Fibroblast of upper back skin (primary cell): ENCODE measurements around the gene LRRC8E.
A peak's percentile ranks its signal among the peaks of the same experiment; 100 is the strongest.
"Not testable (repeated sequence)": the region's sequence is repeated elsewhere in the genome, so short reads cannot be mapped to it uniquely, and the experiment has no call there.

Experiments
- DNase-seq: peaks from one replicate; pipeline ENCODE4 v3.0.0-alpha.2; 2013

Gene LRRC8E

DNA sequence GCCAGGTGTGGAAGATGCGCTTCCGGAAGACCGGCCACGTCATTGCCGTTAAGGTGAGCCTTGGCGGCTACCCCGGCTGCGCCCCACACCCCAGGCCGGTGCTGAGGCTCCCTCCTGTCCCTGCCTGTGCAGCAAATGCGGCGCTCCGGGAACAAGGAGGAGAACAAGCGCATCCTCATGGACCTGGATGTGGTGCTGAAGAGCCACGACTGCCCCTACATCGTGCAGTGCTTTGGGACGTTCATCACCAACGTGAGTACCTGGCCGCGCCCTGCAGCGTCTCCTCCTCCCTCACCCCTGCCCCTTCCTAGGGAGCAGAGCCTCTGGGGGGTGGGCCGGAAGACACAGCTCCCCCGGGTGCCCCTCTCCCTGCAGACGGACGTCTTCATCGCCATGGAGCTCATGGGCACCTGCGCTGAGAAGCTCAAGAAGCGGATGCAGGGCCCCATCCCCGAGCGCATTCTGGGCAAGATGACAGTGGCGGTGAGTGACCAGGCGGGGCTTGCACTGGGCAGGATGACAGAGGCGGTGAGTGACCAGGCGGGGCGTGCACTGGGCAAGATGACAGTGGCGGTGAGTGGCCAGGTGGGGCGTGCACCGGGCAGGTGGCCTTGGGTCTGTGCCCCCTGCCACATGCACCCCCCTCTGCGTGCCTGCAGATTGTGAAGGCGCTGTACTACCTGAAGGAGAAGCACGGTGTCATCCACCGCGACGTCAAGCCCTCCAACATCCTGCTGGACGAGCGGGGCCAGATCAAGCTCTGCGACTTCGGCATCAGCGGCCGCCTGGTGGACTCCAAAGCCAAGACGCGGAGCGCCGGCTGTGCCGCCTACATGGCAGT, 22.2 kb downstream of the LRRC8E start:
- DNase-seq, result no peak

DNA sequence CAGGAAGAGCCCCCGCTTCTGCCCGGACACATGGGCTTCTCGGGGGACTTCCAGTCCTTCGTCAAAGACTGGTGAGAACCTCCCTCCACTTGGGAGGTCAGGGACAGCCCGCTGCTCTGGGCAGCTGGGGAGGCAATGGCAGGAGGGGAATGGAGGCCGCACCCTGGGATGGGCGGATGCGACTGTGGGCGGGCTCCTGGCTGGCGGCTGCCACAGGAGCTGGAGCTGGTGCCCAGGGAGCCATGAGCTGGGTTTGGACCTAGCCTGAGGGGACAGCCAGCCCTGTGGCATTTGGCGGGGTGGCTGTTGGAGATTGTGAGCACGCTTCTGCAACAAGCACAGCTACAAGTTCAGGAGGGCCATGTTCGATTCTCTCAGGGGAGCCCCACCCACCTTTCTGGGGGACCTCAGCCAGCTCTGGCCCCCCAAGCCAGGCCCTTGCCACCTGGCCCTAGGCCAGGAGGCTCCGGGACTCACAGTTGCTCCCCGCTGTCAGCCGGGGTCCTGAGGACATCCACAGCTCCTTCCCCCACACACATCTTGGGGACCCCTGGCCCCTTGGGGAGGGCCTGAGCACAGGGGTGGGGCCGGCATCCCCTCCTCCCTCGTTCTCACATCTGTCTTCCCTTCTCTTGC, 23.3 kb downstream of the LRRC8E start:
- DNase-seq, result no peak

GRCh38 chr19:7912144-7912696, 23.9 kb downstream of the LRRC8E start:
- DNase-seq, result no peak

DNA sequence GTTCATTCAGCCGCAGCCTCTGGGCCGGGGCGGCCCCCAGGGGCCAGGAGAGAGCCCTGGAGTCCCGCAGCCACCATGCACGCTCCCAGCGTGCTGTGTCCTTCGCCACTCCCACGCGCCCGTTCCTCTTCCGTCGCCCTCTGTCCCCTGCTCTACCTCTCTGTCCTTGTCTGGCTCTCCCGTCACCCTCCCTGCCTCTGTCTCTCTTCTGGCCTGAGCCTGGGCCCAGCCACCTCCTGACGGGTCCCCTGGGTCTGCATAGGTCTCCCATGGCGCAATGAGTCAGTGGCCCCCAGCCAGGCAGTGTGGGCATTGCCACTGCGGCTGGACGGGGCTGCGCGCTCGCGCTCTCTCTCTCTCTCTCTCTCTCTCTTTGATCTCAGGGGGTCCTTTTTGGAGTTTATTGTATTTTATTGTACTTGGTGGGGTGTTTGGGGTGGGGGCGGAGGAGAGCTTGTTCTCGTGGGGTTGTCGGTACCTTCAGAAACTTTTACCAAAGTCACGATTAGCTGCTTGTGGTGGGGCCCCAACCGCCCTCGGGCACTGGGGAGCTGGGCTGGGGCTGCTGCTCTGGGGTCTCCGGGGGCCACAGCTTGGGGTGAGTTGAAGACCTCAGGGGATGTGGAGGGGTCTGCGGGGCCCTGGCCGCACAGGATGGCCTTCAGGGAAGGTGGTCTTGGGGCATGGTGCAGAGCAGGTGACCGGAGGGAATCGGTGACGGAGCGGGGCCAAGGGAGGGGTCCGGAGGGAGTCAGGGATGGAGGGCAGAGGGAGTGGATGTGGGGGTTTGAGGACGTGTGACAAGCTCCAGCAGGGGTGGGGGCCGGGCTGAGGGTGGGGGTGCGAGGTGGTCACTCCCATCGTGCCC, 24.6 kb downstream of the LRRC8E start:
- DNase-seq, result no peak

DNA sequence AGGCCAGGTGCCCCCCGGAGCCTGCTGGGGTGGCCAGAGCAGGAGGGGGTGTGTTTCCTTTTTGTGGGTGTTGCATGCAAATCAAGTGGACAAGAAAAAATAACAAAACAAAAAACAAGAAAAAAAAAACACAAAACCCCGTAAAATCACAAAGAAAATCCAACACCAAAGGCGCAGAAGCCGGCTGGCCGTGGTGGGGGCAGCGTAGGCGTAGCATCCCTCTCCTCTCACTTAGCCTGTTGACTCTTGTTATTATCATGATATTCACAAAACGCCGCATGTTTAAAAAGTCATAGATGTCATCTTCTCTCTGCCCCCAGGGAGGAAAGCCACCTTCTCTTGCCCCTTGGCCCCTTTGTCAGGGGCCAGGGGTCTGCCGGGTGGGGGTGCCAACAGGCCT, 25.3 kb downstream of the LRRC8E start:
- no peak for DNase-seq

DNA sequence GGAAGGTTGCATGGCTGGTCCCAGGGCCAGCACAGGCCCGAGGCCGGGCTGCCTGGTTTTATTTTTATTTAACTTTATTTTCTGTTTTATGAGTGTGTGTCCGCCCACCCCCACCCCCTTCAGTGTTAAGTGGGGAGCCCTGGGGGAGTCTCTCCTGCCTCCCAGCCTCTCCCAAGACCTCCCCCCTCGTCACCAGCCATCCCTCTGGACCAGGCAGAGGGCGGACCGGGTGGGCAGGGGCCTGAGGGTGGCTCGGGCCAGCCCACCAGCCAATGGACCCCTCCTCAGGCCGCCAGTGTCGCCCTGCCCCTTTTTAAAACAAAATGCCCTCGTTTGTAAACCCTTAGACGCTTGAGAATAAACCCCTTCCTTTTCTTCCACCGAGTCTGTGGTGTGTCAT, 25.8 kb downstream of the LRRC8E start:
- no peak for DNase-seq

DNA sequence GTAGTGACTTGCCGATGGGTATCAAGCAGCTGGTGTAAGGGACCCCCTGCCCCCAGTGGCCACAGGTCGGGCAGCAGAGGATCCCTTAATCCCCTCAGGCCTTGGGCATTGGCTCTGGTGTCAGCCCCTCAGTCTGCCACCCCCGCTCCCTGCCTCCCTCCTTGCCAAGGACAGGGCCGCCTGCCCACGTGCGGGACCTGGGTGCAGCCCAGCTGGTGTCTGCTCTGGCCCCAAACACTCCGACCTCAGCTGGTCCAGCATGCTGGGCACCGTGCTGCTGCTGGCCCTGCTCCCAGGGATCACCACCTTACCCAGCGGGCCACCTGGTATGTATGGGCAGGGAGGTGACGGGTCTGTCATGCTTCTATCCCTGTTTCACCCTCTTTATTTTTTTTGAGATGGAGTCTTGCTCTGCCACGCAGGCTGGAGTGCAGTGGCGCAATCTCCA, 26.3 kb downstream of the LRRC8E start, which contains the start of gene TGFBR3L:
TSS of gene TGFBR3L (plus strand) at position 233 of the 448 bp plus-strand sequence.
- DNase-seq, result no peak

GRCh38 chr19:7915250-7916102, 27.2 kb downstream of the LRRC8E start:
- DNase-seq, result no peak

GRCh38 chr19:7916103-7916954, 28.0 kb downstream of the LRRC8E start:
- DNase-seq, result no peak

GRCh38 chr19:7916955-7917266, 28.6 kb downstream of the LRRC8E start:
- DNase-seq, result no peak

DNA sequence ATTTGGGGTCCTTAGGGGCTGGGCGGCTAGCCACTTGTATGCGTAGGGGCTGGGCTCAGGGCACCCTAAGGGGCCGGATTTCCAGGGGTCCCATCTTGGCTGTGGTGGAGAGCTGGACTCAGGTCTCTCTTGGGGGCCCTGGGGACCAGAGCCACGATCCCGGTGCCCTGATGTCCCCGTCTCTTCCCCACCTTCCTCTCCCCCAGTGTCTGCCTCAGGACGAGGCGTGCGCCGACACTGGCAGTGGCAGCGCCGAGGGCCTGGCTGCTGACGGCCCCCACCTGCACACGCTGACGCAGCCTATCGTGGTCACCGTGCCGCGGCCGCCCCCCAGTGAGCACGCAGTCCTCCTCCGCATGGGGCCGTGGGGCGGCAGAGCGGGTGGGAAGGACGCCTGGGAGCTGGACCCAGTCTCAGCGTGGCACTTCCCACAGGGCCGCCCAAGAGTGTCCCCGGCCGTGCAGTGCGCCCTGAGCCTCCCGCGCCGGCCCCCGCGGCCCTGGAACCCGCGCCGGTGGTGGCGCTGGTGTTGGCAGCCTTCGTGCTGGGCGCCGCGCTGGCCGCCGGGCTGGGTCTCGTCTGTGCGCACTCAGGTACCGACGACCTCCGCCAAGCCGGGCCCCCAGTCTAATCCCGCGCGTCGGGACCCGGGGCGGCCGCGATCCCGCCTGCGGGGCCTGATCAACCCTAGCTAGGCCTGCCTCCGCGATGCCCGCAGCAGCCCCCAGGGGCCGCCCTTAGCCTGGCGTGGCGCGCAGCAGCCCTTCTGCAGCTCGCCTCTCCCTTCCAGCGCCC, 29.2 kb downstream of the LRRC8E start:
- peak; percentile 36 for DNase-seq

GRCh38 chr19:7918062-7918614, 29.8 kb downstream of the LRRC8E start:
- DNase-seq, result not testable (repeated sequence)

GRCh38 chr19:7918615-7919421, 30.5 kb downstream of the LRRC8E start:
- DNase-seq, result no peak

DNA sequence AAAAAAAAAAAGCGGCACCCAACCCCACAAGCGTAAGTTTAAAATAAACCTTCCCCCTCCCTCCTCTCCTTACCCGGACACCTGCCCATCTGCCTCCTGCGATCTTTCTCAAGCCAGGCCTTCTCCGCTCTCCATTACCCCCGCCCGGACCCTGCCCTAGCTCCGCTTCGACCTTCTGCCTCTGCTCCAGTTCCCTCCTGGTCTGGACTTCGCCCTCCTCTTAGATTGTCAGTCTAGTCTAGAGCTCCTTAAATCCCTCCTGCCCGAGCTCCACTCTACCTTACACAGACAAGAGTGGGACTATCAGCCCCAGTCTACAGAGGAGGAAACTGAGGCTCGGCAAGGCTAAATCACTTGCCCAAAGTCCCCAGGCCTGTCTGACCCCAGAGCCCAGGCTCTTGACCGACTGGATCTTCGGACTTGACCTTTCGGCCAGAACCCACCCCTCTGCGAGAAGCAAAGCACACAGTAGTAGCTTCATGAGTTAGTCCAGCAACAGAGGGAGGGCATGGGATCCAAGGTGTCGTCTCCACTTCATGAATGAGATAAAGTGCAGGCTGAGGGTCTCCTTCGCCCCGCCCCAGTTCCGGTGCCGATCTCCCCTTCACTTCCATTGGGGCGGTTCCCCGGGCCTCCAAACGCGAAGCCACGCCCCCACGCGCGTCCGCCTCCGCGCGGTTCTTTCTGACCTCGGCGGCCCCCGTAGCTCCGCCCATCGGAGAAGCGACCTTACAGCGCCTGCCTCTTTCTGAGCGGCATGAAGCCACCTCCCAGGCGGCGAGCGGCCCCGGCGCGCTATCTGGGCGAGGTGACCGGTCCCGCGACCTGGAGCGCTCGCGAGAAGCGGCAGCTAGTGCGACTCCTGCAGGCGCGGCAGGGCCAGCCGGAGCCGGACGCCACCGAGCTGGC, 31.6 kb downstream of the LRRC8E start, which contains the start of gene SNAPC2:
TSS of gene SNAPC2 (plus strand) at position 729 of the 909 bp plus-strand sequence. CDS start at position 758, 29 bp downstream.
- peak; percentile 94 for DNase-seq

- DNase-seq, result peak; percentile 95
Observed at GRCh38 chr19:7920519-7921301, 32.4 kb downstream of the LRRC8E start.

DNA sequence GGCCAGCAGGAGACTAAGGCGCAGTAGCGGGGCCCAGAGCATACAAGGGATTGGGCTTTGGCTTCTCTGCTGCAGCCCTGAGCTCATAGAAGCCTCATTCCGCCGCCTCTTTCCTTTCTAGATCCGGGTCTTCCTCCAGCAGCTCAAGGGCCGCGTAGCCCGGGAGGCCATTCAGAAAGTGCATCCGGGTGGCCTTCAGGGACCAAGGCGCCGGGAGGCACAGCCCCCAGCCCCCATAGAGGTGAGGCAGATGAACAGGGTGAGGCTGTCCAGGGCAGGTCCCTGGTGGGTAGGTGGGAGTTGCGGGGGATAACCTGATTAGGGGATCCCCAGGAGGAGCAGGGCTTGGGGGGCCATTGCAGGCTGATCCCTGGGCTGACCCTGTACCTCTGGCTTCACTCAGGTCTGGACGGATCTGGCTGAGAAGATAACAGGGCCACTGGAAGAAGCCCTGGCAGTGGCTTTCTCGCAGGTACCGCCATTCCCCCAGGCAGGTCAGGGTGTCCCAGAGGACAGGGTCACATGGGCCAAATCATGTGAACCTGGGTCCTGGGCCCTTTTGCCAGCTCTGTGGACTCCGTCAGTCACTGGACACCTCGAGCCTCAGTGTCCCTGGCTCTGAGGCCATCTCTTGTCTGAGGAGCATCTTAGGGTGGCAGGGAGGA, 33.1 kb downstream of the LRRC8E start:
- no peak for DNase-seq
